Measurements from ENCODE around the gene UBR1.

UBR1 gene

DNA sequence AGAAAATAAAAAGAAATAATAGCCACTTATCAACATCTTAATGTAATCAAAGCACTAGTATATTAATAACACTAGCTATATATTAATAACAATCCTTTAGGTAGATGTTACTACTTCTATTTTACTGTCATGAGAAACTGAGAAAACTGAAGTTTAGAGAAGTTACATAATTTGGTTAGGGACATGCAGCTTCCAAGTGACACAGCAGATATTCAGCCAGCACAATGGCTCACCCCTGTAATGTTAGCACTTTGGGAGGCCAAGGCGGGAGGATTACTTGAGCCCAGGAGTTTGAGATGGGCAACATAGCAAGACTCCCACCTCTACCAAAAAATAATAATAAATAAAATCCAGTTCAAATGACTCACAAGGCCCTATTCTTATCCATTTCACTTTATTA lies 1.9 kb upstream of the UBR1 start:
- no peak overlapping the region for H3K4me3 ChIP-seq
- no peak overlapping the region for H3K27ac ChIP-seq
- TF ChIP-seq, protein P1, sequence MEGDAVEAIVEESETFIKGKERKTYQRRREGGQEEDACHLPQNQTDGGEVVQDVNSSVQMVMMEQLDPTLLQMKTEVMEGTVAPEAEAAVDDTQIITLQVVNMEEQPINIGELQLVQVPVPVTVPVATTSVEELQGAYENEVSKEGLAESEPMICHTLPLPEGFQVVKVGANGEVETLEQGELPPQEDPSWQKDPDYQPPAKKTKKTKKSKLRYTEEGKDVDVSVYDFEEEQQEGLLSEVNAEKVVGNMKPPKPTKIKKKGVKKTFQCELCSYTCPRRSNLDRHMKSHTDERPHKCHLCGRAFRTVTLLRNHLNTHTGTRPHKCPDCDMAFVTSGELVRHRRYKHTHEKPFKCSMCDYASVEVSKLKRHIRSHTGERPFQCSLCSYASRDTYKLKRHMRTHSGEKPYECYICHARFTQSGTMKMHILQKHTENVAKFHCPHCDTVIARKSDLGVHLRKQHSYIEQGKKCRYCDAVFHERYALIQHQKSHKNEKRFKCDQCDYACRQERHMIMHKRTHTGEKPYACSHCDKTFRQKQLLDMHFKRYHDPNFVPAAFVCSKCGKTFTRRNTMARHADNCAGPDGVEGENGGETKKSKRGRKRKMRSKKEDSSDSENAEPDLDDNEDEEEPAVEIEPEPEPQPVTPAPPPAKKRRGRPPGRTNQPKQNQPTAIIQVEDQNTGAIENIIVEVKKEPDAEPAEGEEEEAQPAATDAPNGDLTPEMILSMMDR (IDR thresholded peaks at IDR 0.05) = no peak
- no peak for DNase-seq (ENCODE audit: low spot score)

DNA sequence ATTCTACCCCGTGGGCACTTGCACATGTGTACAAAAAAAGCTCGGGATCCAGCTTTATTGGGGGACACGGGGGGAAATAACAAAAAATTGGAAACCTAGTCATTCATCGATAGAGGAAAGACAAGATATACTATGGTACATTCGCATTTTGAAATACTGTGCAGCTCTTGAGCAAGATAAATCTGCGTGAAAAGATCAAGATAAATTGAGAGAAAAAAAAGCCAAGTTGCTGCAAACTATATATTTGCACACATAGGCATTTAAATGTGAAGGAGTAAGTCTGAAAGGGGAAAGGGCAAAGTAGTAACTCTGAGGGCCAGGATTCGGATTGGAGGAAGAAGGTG lies 620 bp upstream of the UBR1 start:
- no peak for DNase-seq (ENCODE audit: low spot score)
- peak overlapping the region; percentile 80 for H3K4me3 ChIP-seq
- H3K27ac ChIP-seq = peak overlapping the region; percentile 85 to 86
- TF ChIP-seq, protein P1 (IDR thresholded peaks at IDR 0.05) = no peak

DNA sequence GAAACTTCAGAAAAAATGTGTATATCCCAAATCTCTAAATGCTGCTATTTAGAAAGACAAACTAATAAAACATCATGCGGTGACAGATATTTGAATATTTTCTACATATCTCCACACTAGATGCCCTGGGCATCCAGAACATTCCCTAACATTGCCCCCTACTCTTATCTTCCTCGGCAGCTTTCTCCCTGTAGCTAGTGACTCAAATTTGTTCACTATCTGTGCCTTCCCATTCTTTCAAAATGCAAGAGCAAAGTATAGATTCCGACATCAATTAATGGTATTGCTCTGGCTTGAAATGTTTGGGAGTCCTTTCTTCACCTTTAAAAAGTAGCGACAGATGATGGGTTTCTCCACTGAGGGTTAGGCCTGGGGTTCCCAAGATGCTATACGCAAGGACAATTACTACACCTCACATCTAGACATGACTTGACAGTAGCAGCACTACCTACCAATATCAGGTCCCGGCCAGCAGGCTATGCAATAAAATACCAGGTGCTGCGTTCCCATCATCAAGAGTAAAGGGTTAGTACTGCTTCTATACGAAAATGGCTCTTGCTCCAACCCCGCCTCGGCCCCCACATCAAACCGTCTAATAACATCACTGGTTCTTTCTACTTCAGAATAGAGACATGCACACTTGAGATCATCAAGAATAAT lies 631 bp downstream of the UBR1 start:
- DNase-seq (ENCODE audit: low spot score) = no peak
- Histone ChIP-seq H3K4me3 (peak overlapping the region; percentile 80), H3K27ac (peak overlapping the region; percentile 85 to 86)
- TF ChIP-seq, protein P1 (IDR thresholded peaks at IDR 0.05) = no peak

DNA sequence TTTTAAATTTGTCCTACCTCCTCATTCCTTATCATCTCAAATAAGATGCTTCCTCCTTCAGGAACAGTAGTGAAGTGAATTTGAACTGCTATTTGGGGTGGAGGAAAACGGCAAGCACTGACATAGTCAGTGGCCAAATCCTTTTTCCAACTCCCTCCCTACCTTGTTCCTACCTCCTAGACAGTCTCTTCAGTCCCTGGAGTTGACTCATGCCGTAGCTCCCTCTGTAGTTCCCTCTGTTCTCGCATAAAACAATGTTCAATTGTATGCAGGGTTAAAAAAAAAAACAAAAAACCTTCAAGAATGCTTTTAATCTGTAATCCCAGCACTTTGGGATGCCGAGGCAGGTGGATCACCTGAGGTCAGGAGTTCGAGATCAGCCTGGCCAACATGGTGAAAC lies 1.4 kb downstream of the UBR1 start:
- Histone ChIP-seq H3K27ac (no peak overlapping the region), H3K4me3 (peak overlapping the region; percentile 80)
- no peak for DNase-seq (ENCODE audit: low spot score)
- TF ChIP-seq, protein P1 (IDR thresholded peaks at IDR 0.05) = no peak

DNA sequence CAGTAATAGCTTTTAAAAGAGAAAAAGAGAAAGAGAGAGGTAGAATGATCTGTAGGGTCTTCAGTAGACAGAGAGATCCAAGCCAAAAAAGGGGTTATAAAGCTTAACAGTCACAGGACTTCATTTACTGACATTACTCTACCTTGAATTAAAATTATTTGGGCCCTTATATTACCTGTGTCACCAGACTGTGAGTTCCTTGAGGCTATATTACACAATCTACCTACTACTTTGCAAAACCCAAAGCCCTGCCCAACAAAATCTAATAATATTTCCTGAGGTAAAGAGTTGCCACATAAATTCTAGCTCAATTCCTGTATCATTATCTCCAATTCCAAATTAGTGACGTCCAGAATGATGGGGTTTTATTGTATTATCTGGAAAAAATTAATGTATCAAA lies 1.9 kb downstream of the UBR1 start:
- Histone ChIP-seq H3K27ac (no peak overlapping the region), H3K4me3 (no peak overlapping the region)
- DNase-seq (ENCODE audit: low spot score) = no peak
- TF ChIP-seq, protein P1 (IDR thresholded peaks at IDR 0.05) = no peak

DNA sequence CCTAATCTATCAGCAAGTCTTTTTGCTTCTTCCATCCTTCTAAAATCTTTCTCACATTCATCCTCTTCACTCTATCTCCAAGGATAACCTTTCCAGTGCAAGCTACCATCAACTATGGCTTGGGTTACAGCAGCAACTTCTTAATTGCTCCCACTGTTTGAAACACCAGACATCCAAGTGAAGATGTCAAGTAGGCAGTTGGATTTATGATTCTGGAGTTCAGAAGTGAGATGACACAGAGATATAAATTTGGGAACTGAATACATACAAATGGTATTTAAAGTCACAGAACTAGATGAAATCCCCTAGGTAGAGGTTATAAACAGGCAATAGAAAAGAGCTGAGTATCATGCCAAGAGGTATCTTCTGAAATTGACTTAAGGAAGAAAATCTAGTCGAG lies 3.7 kb downstream of the UBR1 start:
- no peak for DNase-seq (ENCODE audit: low spot score)
- TF ChIP-seq, protein P1 (IDR thresholded peaks at IDR 0.05) = no peak

DNA sequence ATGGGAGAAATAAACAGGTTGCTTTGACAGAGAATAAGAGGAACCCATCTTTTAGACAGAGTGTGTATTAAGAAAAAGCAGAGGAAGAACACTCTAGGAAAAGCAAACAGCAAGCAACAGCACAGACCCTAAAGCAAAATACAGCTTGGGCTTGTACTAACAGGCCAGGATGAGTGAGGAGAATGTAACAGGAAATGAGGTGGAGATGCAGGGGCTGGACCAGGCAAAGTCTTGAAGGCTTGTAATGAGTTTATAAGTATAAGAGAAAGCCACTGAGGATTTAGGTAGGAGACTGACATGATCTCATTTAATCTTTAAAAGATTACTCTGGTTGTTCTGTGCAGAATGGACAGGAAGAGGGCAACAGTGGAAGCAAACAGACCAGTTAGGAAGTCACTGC lies 4.9 kb downstream of the UBR1 start:
- DNase-seq (ENCODE audit: low spot score) = no peak
- TF ChIP-seq, protein P1 (IDR thresholded peaks at IDR 0.05) = no peak
- Histone ChIP-seq H3K4me3 (no peak overlapping the region), H3K27ac (no peak overlapping the region)

More for the DNA sequence above, 3.7 kb downstream of the UBR1 start:
- Histone ChIP-seq H3K4me3 (no peak overlapping the region), H3K27ac (no peak overlapping the region)

Data from coronary artery (tissue), 2 donors.